ENCODE results near the gene ZNF609. TPM values are rescaled to one million over a fixed set of nuclear protein-coding genes. Genes with fewer than 3 reads are reported as not detected.
"Not testable (repeated sequence)": the region's sequence is repeated elsewhere in the genome, so short reads cannot be mapped to it uniquely, and the experiment has no call there.

ZNF609 gene
- total and polyA plus RNA-seq, 3 donors from 2014 or later, result 48.7 to 75.8 (median 60.5) TPM

- TF ChIP-seq POLR2A (IDR thresholded peaks at IDR 0.05), result no peak
- TF ChIP-seq, protein P1, sequence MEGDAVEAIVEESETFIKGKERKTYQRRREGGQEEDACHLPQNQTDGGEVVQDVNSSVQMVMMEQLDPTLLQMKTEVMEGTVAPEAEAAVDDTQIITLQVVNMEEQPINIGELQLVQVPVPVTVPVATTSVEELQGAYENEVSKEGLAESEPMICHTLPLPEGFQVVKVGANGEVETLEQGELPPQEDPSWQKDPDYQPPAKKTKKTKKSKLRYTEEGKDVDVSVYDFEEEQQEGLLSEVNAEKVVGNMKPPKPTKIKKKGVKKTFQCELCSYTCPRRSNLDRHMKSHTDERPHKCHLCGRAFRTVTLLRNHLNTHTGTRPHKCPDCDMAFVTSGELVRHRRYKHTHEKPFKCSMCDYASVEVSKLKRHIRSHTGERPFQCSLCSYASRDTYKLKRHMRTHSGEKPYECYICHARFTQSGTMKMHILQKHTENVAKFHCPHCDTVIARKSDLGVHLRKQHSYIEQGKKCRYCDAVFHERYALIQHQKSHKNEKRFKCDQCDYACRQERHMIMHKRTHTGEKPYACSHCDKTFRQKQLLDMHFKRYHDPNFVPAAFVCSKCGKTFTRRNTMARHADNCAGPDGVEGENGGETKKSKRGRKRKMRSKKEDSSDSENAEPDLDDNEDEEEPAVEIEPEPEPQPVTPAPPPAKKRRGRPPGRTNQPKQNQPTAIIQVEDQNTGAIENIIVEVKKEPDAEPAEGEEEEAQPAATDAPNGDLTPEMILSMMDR (IDR thresholded peaks at IDR 0.05), result no peak
- H3K4me3 ChIP-seq, result no peak overlapping the region
- H3K4me1 ChIP-seq, result peaks cover 7% of the 10 kb centered on the region
- intact Hi-C loops (cut with DNase I; ENCODE audit: low total_unique reads), result no loop called here
- no peak for DNase-seq
- no peaks in the 10 kb centered on the region for H3K27me3 ChIP-seq
- H3K9me3 ChIP-seq, result no peaks in the 10 kb centered on the region
- H3K36me3 ChIP-seq (ENCODE audit: low read depth, missing control alignments), result no peaks in the 10 kb centered on the region
- H3K27ac ChIP-seq, result no peak overlapping the region
Measured at GRCh38 chr15:64604319-64604718, 143.9 kb downstream of the ZNF609 start.

GRCh38 chr15:64607416-64607815 is 147.0 kb downstream of the ZNF609 start:
- DNase-seq; intact Hi-C loops (cut with DNase I; ENCODE audit: low total_unique reads); H3K27ac ChIP-seq; H3K4me3 ChIP-seq; H3K27me3 ChIP-seq; H3K36me3 ChIP-seq (ENCODE audit: low read depth, missing control alignments); H3K9me3 ChIP-seq: not testable (repeated sequence)
- H3K4me1 ChIP-seq, result peaks cover 12% of the 10 kb centered on the region
- WGBS, 2 donors, result 95 to 97% methylated on average over 6 of the region's 6 CpGs

GRCh38 chr15:64610257-64610919 is 150.0 kb downstream of the ZNF609 start:
- TF ChIP-seq, protein P1 (IDR thresholded peaks at IDR 0.05), result no peak
- TF ChIP-seq POLR2A (IDR thresholded peaks at IDR 0.05), result no peak
- no peaks in the 10 kb centered on the region for H3K36me3 ChIP-seq (ENCODE audit: low read depth, missing control alignments)
- no peak overlapping the region for H3K27ac ChIP-seq
- H3K4me3 ChIP-seq, result no peak overlapping the region
- no peaks in the 10 kb centered on the region for H3K27me3 ChIP-seq
- intact Hi-C loops (cut with DNase I; ENCODE audit: low total_unique reads), result no loop called here
- H3K9me3 ChIP-seq, result no peaks in the 10 kb centered on the region
- 43 to 55% methylated on average over 7 of the region's 7 CpGs for WGBS, 2 donors
- peak; percentile 32 for DNase-seq
- H3K4me1 ChIP-seq, result peaks cover 18% of the 10 kb centered on the region

GRCh38 chr15:64611085-64611725 is 150.8 kb downstream of the ZNF609 start:
- TF ChIP-seq, protein P1 (IDR thresholded peaks at IDR 0.05), result no peak
- no peak for TF ChIP-seq POLR2A (IDR thresholded peaks at IDR 0.05)
- DNase-seq, result no peak
- no peak overlapping the region for H3K27ac ChIP-seq

GRCh38 chr15:64614519-64614918 is 154.1 kb downstream of the ZNF609 start:
- Histone ChIP-seq H3K36me3 (ENCODE audit: low read depth, missing control alignments) (no peaks in the 10 kb centered on the region), H3K4me1 (peaks cover 18% of the 10 kb centered on the region), H3K27ac (no peak overlapping the region), H3K4me3 (no peak overlapping the region), H3K27me3 (no peaks in the 10 kb centered on the region), H3K9me3 (no peaks in the 10 kb centered on the region)
- TF ChIP-seq, protein P1 (IDR thresholded peaks at IDR 0.05), result no peak
- no peak for TF ChIP-seq POLR2A (IDR thresholded peaks at IDR 0.05)
- 93 to 96% methylated on average over 5 of the region's 5 CpGs for WGBS, 2 donors
- DNase-seq, result no peak
- intact Hi-C loops (cut with DNase I; ENCODE audit: low total_unique reads), result no loop called here

More at GRCh38 chr15:64611085-64611725, 150.8 kb downstream of the ZNF609 start:
- Histone ChIP-seq H3K27me3 (no peaks in the 10 kb centered on the region), H3K36me3 (ENCODE audit: low read depth, missing control alignments) (no peaks in the 10 kb centered on the region), H3K9me3 (no peaks in the 10 kb centered on the region), H3K4me1 (peaks cover 18% of the 10 kb centered on the region), H3K4me3 (no peak overlapping the region)
- intact Hi-C loops (cut with DNase I; ENCODE audit: low total_unique reads), result no loop called here
